Fibroblast of skin of abdomen (primary cell): ENCODE data around the gene SNX9.
"Not testable (repeated sequence)": the region's sequence is repeated elsewhere in the genome, so short reads cannot be mapped to it uniquely, and the experiment has no call there.

ENCODE experiments used
- DNase-seq: peaks from one replicate; pipeline ENCODE4 v3.0.0-alpha.2; 2013

The SNX9 gene

GRCh38 chr6:157891544-157892362 is 68.7 kb downstream of the SNX9 start:
- peak; percentile 6 for DNase-seq

GRCh38 chr6:157892363-157892877 is 69.4 kb downstream of the SNX9 start:
- no peak for DNase-seq

- no peak for DNase-seq
Observed at GRCh38 chr6:157893238-157893637, 70.2 kb downstream of the SNX9 start.

- no peak for DNase-seq
Observed at GRCh38 chr6:157895585-157895984, 72.5 kb downstream of the SNX9 start.

- DNase-seq = no peak
Observed at GRCh38 chr6:157896932-157897331, 73.9 kb downstream of the SNX9 start.

GRCh38 chr6:157898169-157898568 is 75.1 kb downstream of the SNX9 start:
- DNase-seq = peak; percentile 9

- DNase-seq = no peak
Observed at GRCh38 chr6:157898640-157899039, 75.6 kb downstream of the SNX9 start.

- not testable (repeated sequence) for DNase-seq
Observed at GRCh38 chr6:157900262-157900661, 77.2 kb downstream of the SNX9 start.

- DNase-seq = not testable (repeated sequence)
Observed at GRCh38 chr6:157900751-157901150, 77.7 kb downstream of the SNX9 start.

GRCh38 chr6:157904999-157905398 is 82.0 kb downstream of the SNX9 start:
- DNase-seq = no peak

GRCh38 chr6:157905590-157906342 is 82.7 kb downstream of the SNX9 start:
- DNase-seq = no peak

GRCh38 chr6:157906537-157907061 is 83.6 kb downstream of the SNX9 start:
- DNase-seq = no peak

GRCh38 chr6:157907651-157908050 is 84.6 kb downstream of the SNX9 start:
- DNase-seq = no peak

- DNase-seq = no peak
Observed at GRCh38 chr6:157908369-157909281, 85.6 kb downstream of the SNX9 start.

GRCh38 chr6:157909282-157909664 is 86.2 kb downstream of the SNX9 start:
- no peak for DNase-seq

- DNase-seq = no peak
Observed at GRCh38 chr6:157911278-157911677, 88.2 kb downstream of the SNX9 start.

- no peak for DNase-seq
Observed at GRCh38 chr6:157911786-157912185, 88.7 kb downstream of the SNX9 start.

GRCh38 chr6:157912326-157912725 is 89.3 kb downstream of the SNX9 start:
- peak; percentile 95 for DNase-seq

GRCh38 chr6:157921685-157922367 is 98.8 kb downstream of the SNX9 start:
- peak; percentile 77 for DNase-seq

- DNase-seq = no peak
Observed at GRCh38 chr6:157925771-157926170, 102.7 kb downstream of the SNX9 start.

- no peak for DNase-seq
Observed at GRCh38 chr6:157927011-157927410, 104.0 kb downstream of the SNX9 start.

- DNase-seq = no peak
Observed at GRCh38 chr6:157928428-157928827, 105.4 kb downstream of the SNX9 start.
